ENCODE measurements around the gene URB2.

Gene URB2

DNA sequence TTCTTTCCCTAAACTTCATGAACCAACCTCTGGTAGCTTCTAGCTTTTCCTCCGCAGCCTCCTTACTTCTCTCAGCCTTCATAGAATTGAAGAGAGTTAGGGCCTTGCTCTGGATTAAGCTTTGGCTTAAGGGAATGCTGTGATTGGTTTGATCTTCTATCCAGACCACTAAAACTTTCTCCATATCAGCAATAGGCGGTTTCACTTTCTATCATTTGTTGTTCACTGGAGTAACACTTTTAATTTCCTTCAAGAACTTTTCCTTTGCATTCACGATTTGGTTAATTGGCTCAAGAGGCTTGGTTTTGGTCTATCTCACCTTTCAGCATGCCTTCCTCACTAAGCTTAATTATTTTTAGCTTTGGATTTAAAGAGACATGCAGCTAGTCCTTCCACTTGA is 5.1 kb downstream of the URB2 start:
- no peak overlapping the region for H3K4me3 ChIP-seq (replicated peaks in 1 of 2; ENCODE audit: low read depth in 2 of 2, low read length in 2 of 2)
- DNase-seq (ENCODE audit: low read depth in 2 of 2): no peak
- no peak for TF ChIP-seq CTCF (IDR thresholded peaks at IDR 0.05; ENCODE audit: low read depth, low read length)

DNA sequence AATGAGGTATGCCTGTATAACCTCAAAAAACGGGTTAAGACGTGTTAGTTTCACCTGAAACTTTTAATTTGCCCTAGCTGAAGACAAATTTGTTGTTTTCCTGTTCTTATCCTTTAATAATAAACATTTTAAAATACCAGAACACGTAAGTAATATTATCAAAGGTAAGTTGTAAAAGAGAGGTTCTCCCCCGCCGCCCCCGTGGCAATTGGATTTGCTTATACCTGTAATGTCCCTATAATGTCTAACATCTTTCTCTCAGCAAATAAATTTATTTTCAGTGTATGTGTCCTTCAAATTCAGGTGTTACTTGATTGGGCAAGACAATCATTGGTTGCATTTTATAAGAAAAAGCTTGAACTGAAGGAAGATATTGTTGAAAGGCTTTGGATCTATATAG is 5.9 kb downstream of the URB2 start:
- no peak for DNase-seq (ENCODE audit: low read depth in 2 of 2)
- no peak overlapping the region for H3K4me3 ChIP-seq (replicated peaks in 1 of 2; ENCODE audit: low read depth in 2 of 2, low read length in 2 of 2)
- no peak for TF ChIP-seq CTCF (IDR thresholded peaks at IDR 0.05; ENCODE audit: low read depth, low read length)

DNA sequence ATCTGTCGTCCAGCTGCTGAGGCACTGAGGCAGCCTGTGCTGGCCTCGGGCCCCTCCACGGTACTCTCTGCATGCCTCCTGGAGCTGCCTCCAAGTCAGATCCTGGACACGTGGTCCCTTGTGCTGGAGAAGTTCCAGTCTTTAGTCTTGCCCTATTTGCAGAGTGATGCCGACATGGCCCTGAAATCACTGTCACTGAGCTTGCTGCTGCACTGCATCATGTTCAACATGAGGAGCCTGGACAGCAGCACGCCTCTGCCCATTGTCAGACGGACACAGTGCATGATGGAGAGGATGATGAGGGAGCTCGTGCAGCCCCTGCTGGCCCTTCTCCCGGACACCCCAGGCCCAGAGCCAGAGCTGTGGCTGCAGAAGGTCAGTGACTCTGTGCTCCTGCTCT is 10.0 kb downstream of the URB2 start:
- no peak for TF ChIP-seq CTCF (IDR thresholded peaks at IDR 0.05; ENCODE audit: low read depth, low read length)
- H3K4me3 ChIP-seq (replicated peaks in 1 of 2; ENCODE audit: low read depth in 2 of 2, low read length in 2 of 2): no peak overlapping the region
- no peak for DNase-seq (ENCODE audit: low read depth in 2 of 2)

GRCh38 chr1:229637746-229638145 is 11.7 kb downstream of the URB2 start:
- no peak for DNase-seq (ENCODE audit: low read depth in 2 of 2)
- no peak for TF ChIP-seq CTCF (IDR thresholded peaks at IDR 0.05; ENCODE audit: low read depth, low read length)
- no peak overlapping the region for H3K4me3 ChIP-seq (replicated peaks in 1 of 2; ENCODE audit: low read depth in 2 of 2, low read length in 2 of 2)

DNA sequence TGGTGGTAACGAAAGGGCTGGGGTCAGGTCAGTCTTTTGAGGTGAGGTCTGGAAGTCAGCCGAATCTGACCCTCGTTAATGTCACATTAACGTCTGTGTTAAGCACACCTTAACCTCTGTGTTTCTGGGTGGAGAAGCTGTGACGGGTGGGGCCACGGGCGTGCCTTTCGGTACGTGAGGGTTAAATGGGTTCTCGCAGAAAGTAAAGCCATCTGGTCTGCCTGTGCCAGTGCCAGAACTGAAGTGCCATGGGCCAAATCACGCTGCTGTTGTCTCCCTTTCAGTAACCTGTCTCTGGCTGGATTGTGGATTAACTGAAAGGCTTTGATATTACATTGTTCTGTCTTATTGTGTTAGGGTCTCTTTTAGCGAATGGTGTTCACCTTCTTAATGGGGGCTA is 14.4 kb downstream of the URB2 start:
- no peak for DNase-seq (ENCODE audit: low read depth in 2 of 2)
- TF ChIP-seq CTCF (IDR thresholded peaks at IDR 0.05; ENCODE audit: low read depth, low read length): no peak
- H3K4me3 ChIP-seq (replicated peaks in 1 of 2; ENCODE audit: low read depth in 2 of 2, low read length in 2 of 2): no peak overlapping the region

- DNase-seq (ENCODE audit: low read depth in 2 of 2): no peak
- TF ChIP-seq CTCF (IDR thresholded peaks at IDR 0.05; ENCODE audit: low read depth, low read length): no peak
Observed at GRCh38 chr1:229641306-229641705, 15.3 kb downstream of the URB2 start.

DNA sequence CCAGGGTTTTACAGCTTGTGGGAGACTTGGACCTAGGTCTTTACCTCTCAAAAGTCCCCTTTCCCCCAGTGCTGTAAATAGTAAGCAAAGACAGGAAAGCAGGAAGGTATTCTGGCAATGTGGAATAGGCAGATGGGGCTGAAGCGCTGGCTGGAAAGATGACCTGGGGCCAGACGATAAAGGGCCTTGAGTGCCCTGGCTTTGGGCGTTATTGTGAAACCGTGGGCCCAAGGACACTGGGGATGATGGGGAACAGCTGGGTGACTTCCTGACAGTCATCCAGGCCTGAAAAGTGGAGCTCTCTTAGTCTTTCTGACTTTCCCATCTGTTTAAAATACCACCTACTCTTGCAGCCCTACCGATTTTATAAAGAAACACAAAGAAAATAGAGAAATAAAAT is 16.3 kb downstream of the URB2 start:
- H3K4me3 ChIP-seq (replicated peaks in 1 of 2; ENCODE audit: low read depth in 2 of 2, low read length in 2 of 2): no peak overlapping the region
- DNase-seq (ENCODE audit: low read depth in 2 of 2): no peak
- no peak for TF ChIP-seq CTCF (IDR thresholded peaks at IDR 0.05; ENCODE audit: low read depth, low read length)

More at GRCh38 chr1:229641306-229641705, 15.3 kb downstream of the URB2 start:
- no peak overlapping the region for H3K4me3 ChIP-seq (replicated peaks in 1 of 2; ENCODE audit: low read depth in 2 of 2, low read length in 2 of 2)
